WTC11 (cell line): ENCODE data around the gene AKT3. TPM values are rescaled to one million over a fixed set of nuclear protein-coding genes. Genes with fewer than 3 reads are reported as not detected.

Experiments used
- ATAC-seq: fragments of 200-7000 bp; cut with Tn5 transposase; 2 replicates; pipeline ENCODE4 v1.10.0; 2021; ENCODE audit warnings: mild to moderate bottlenecking, moderate library complexity
- CTCF ChIA-PET: fragments of 300-600 bp; sonication (Branson Sonifier 250); formaldehyde crosslinking; loops from one replicate; lab custom pipeline; 2021; ENCODE audit warnings: antibody characterized with exemption; lab: Charles Lee
- POLR2A ChIA-PET: fragments of 350-600 bp; sonication (Branson Sonifier 250); formaldehyde crosslinking; loops from one replicate; lab custom pipeline; 2021; ENCODE audit warnings: antibody characterized with exemption; lab: Charles Lee
- DNase-seq: peaks from one replicate; pipeline ENCODE4 v3.0.0; 2021; ENCODE audit warnings: low spot score
- H3K27ac Mint-ChIP-seq: 2 replicates; pipeline ENCODE4 v1.8.0; 2021; ENCODE audit warnings: mixed read lengths
- H3K27me3 Mint-ChIP-seq: 2 replicates; pipeline ENCODE4 v1.8.0; 2021; ENCODE audit warnings: low read depth, mild to moderate bottlenecking, moderate library complexity, mixed read lengths
- H3K36me3 Mint-ChIP-seq: 2 replicates; pipeline ENCODE4 v1.8.0; 2021; ENCODE audit warnings: mixed read lengths
- H3K4me1 Mint-ChIP-seq: 2 replicates; pipeline ENCODE4 v1.8.0; 2022; ENCODE audit warnings: mixed read lengths
- H3K4me3 Mint-ChIP-seq: 2 replicates; pipeline ENCODE4 v1.8.0; 2021; ENCODE audit warnings: mild to moderate bottlenecking, moderate library complexity, mixed read lengths
- H3K9me3 Mint-ChIP-seq: 2 replicates; pipeline ENCODE4 v1.8.0; 2021; ENCODE audit warnings: mixed read lengths
- CREB1 ChIP-seq: sonication (generic); formaldehyde crosslinking; IDR thresholded peaks from 2 replicates; pipeline ENCODE4 v1.8.0; 2023; ENCODE audit warnings: mild to moderate bottlenecking, missing genetic modification reagents
- E2F5 ChIP-seq: sonication (generic); formaldehyde crosslinking; IDR thresholded peaks from 2 replicates; pipeline ENCODE4 v1.8.1; 2022; ENCODE audit warnings: mild to moderate bottlenecking, moderate library complexity, missing genetic modification reagents
- FOXK1 ChIP-seq: sonication (generic); formaldehyde crosslinking; IDR thresholded peaks from 2 replicates; pipeline ENCODE4 v1.8.0; 2022; ENCODE audit warnings: mild to moderate bottlenecking, moderate library complexity, missing genetic modification reagents
- FOXP1 ChIP-seq: sonication (generic); formaldehyde crosslinking; IDR thresholded peaks from 2 replicates; pipeline ENCODE4 v1.8.0; 2022; ENCODE audit warnings: missing genetic modification reagents, mild to moderate bottlenecking, moderate library complexity, borderline replicate concordance
- GRHL2 ChIP-seq: fragments of 250-450 bp; sonication (Bioruptor Pico); IDR thresholded peaks from 2 replicates; pipeline ENCODE4 v1.8.0; 2022; ENCODE audit warnings: mild to moderate bottlenecking, moderate library complexity; ENCODE audit not compliant: insufficient replicate concordance, severe bottlenecking
- IRF2 ChIP-seq: sonication (generic); formaldehyde crosslinking; IDR thresholded peaks from 2 replicates; pipeline ENCODE4 v1.8.0; 2022; ENCODE audit warnings: low read depth, missing genetic modification reagents, borderline replicate concordance
- JAZF1 ChIP-seq: fragments of 250-450 bp; sonication (Bioruptor Pico); IDR thresholded peaks from 2 replicates; pipeline ENCODE4 v1.9.0; 2021; ENCODE audit warnings: moderate library complexity, mild to moderate bottlenecking, inconsistent platforms
- MAX ChIP-seq: sonication (generic); formaldehyde crosslinking; IDR thresholded peaks from 2 replicates; pipeline ENCODE4 v1.8.0; 2022; ENCODE audit warnings: mild to moderate bottlenecking, missing genetic modification reagents
- SMAD4 ChIP-seq: sonication (generic); formaldehyde crosslinking; IDR thresholded peaks from 2 replicates; pipeline ENCODE4 v1.8.0; 2022; ENCODE audit warnings: mild to moderate bottlenecking, missing genetic modification reagents
- ZBTB43 ChIP-seq: sonication (generic); formaldehyde crosslinking; IDR thresholded peaks from 2 replicates; pipeline ENCODE4 v1.8.1; 2023; ENCODE audit warnings: mild to moderate bottlenecking, missing genetic modification reagents
- ZNF281 ChIP-seq: sonication (generic); formaldehyde crosslinking; IDR thresholded peaks from 2 replicates; pipeline ENCODE4 v1.8.0; 2023; ENCODE audit warnings: mild to moderate bottlenecking, missing genetic modification reagents
- ZNF423 ChIP-seq: fragments of 250-450 bp; sonication (Bioruptor Pico); IDR thresholded peaks from 2 replicates; pipeline ENCODE4 v2.1.2; 2022; ENCODE audit warnings: mild to moderate bottlenecking, moderate library complexity
- ZNF425 ChIP-seq: fragments of 250-450 bp; sonication (Bioruptor Pico); conservative IDR thresholded peaks from 2 replicates; pipeline ENCODE4 v1.9.0; 2021; ENCODE audit warnings: mild to moderate bottlenecking
- ZNF512 ChIP-seq: sonication (generic); formaldehyde crosslinking; IDR thresholded peaks from 2 replicates; pipeline ENCODE4 v1.8.1; 2022; ENCODE audit warnings: missing genetic modification reagents, borderline replicate concordance
- total RNA-seq: library from RNA; stranded (reverse); gene quantifications from 3 replicates; pipeline ENCODE4 v1.2.3, GENCODE V29; 2021

AKT3 gene
- total RNA-seq, 1 experiment from 2014 or later = 38.5 TPM

- H3K4me3 Mint-ChIP-seq = 0 out of 2 replicates have a peak overlapping the region, but pooled peaks have one; percentile 12
- H3K9me3 Mint-ChIP-seq = no peaks in the 10 kb centered on the region
- H3K27me3 Mint-ChIP-seq = no peaks in the 10 kb centered on the region
- ChIA-PET CTCF (interaction anchor here (0.9 to 1.0 kb wide), 2 partner anchors 9 to 14 kb away, joined by 3 read pairs; no protein-coding TSS in a partner anchor), POLR2A (interaction anchor here (0.7 kb wide), 1 partner anchor 272 kb away, joined by 6 read pairs; no protein-coding TSS in a partner anchor)
- H3K36me3 Mint-ChIP-seq = peaks cover 22% of the 10 kb centered on the region
- peak overlapping the region; percentile 95 for H3K27ac Mint-ChIP-seq
- DNase-seq (no peak), ATAC-seq (no peak)
- TF ChIP-seq ZNF425 (CRISPR knock-in tag) (no peak), ZNF512 (CRISPR knock-in tag) (no peak), ZBTB43 (CRISPR knock-in tag) (no peak)
- H3K4me1 Mint-ChIP-seq = peaks cover 91% of the 10 kb centered on the region
These were observed 356.6 kb downstream of the AKT3 start for GRCh38 chr1:243493156-243494129.

- DNase-seq (peak; percentile 45), ATAC-seq (peak; percentile 44)
- ChIA-PET CTCF (interaction anchor here (0.7 to 2.8 kb wide), 9 partner anchors 9 to 147 kb away, joined by 3 to 20 read pairs (median 5); no protein-coding TSS in a partner anchor), POLR2A (interaction anchor here (0.6 kb wide), 1 partner anchor 9 kb away, joined by 3 read pairs; no protein-coding TSS in a partner anchor)
- Mint-ChIP-seq H3K4me3 (peak overlapping the region; percentile 54), H3K36me3 (peaks cover 13% of the 10 kb centered on the region; the same call in 1 of the 2 replicates), H3K27me3 (no peaks in the 10 kb centered on the region), H3K27ac (peak overlapping the region; percentile 99), H3K4me1 (peaks cover 91% of the 10 kb centered on the region), H3K9me3 (no peaks in the 10 kb centered on the region)
- TF ChIP-seq IRF2 (no peak), SMAD4 (no peak), GRHL2 (no peak), ZNF512 (CRISPR knock-in tag) (no peak), E2F5 (CRISPR knock-in tag) (no peak), ZNF281 (CRISPR knock-in tag) (no peak), FOXP1 (no peak), MAX (CRISPR knock-in tag) (no peak; the same call in 1 of the 2 replicates), ZNF423 (CRISPR knock-in tag) (0 out of 2 replicates have a peak, but pooled peaks have one; percentile 12), CREB1 (no peak), JAZF1 (CRISPR knock-in tag) (no peak), FOXK1 (CRISPR knock-in tag) (no peak), ZNF425 (CRISPR knock-in tag) (0 out of 2 replicates have a peak, but pooled peaks have one; percentile 52)
These were observed 359.0 kb downstream of the AKT3 start for GRCh38 chr1:243490748-243491686.
